WERI-Rb-1 (cell line): ENCODE measurements around the gene ASL.
"Not testable (repeated sequence)": the region's sequence is repeated elsewhere in the genome, so short reads cannot be mapped to it uniquely, and the experiment has no call there.

Experiments
- DNase-seq: peaks from one replicate; pipeline ENCODE4 v3.0.0-alpha.2; 2020
- H3K27ac ChIP-seq: fragments of 250-450 bp; sonication (Bioruptor Pico); 2 replicates; pipeline ENCODE4 v1.5.1; 2020; ENCODE audit warnings: mild to moderate bottlenecking, moderate library complexity
- H3K27me3 ChIP-seq: fragments of 250-450 bp; sonication (Bioruptor Pico); 2 replicates; pipeline ENCODE4 v1.5.1; 2021; ENCODE audit warnings: mild to moderate bottlenecking, low read depth, moderate library complexity; ENCODE audit not compliant: insufficient read depth, severe bottlenecking
- H3K36me3 ChIP-seq: fragments of 250-450 bp; sonication (Bioruptor Pico); 2 replicates; pipeline ENCODE4 v1.5.1; 2020; ENCODE audit warnings: mild to moderate bottlenecking, moderate library complexity
- H3K4me3 ChIP-seq: 2 replicates; pipeline ENCODE4 v1.5.1; 2011; ENCODE audit warnings: low read depth, mild to moderate bottlenecking, control low read depth, low read length
- H3K9me3 ChIP-seq: fragments of 250-450 bp; sonication (Bioruptor Pico); 2 replicates; pipeline ENCODE4 v1.5.1; 2021; ENCODE audit warnings: mild to moderate bottlenecking, moderate library complexity; ENCODE audit not compliant: severe bottlenecking
- TF ChIP-seq, protein P1 (sequence below): IDR thresholded peaks from 2 replicates; pipeline ENCODE4 v1.5.1; 2011; ENCODE audit warnings: low read depth, mild to moderate bottlenecking, control low read depth, inconsistent platforms, low read length

ASL gene

DNA sequence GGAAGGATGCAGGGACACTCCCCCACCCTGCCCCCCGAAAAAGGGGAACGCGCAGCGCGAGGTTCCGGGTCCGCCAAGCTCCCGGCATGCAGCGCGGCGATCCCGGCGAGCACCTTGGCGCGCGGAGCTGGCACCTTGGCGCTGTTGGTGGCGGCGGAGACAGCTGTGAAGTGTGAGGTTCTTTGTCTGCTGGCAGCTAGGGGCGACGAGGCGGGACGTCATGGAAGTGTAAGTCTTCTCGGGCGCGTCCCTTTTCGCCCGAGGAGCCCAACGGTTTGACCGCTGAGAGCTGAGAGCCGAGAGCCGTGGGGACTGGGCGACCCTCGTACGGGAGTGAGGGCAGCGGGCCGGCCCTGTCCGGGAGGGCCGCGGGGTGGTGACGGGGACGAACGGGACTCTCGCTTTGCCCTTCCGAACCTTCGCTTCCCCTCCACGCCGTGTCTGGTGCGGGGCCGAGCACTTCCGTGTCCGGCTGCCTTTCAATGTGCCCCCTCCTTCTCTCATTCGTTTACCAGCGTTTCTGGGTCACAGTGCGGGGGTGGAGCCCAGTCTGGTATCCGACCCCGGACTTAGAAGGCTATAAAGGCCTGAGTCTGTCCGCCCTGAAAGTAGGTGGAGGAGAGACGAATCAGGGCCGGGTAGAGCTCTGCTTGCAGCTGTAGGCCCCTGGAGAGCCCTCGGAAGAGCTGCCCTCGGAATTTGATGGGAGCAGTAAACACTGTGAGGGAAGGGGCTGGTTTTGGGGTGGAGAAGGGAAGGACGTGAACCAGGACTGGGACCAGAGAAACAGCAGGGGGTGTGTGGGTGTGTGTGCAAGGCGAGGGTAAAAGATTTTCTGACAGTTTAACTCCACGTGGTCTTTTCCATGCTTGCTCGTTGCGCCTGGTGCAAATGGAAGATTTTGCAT is 39.4 kb downstream of the ASL start, which contains the start of gene CRCP:
Gene CRCP, plus strand, starts transcription at position 105 of the 907 bp plus-strand sequence. Its CDS starts 116 bp downstream, at position 221.
- peak within 1 kb of the TSS; percentile 96 for H3K27ac ChIP-seq
- H3K27me3 ChIP-seq, result no peaks in the 10 kb centered on the region
- no peaks in the 10 kb centered on the region for H3K9me3 ChIP-seq
- peaks cover 20% of the 10 kb centered on the region for H3K36me3 ChIP-seq
- TF ChIP-seq, protein P1, sequence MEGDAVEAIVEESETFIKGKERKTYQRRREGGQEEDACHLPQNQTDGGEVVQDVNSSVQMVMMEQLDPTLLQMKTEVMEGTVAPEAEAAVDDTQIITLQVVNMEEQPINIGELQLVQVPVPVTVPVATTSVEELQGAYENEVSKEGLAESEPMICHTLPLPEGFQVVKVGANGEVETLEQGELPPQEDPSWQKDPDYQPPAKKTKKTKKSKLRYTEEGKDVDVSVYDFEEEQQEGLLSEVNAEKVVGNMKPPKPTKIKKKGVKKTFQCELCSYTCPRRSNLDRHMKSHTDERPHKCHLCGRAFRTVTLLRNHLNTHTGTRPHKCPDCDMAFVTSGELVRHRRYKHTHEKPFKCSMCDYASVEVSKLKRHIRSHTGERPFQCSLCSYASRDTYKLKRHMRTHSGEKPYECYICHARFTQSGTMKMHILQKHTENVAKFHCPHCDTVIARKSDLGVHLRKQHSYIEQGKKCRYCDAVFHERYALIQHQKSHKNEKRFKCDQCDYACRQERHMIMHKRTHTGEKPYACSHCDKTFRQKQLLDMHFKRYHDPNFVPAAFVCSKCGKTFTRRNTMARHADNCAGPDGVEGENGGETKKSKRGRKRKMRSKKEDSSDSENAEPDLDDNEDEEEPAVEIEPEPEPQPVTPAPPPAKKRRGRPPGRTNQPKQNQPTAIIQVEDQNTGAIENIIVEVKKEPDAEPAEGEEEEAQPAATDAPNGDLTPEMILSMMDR, result 0 out of 2 replicates have a peak, but pooled peaks have one; percentile 5
- DNase-seq, result peak; percentile 82
- H3K4me3 ChIP-seq, result peak within 1 kb of the TSS; percentile 87

GRCh38 chr7:66116680-66117420 is 41.2 kb downstream of the ASL start:
- not testable (repeated sequence) for H3K4me3 ChIP-seq, DNase-seq, H3K9me3 ChIP-seq, H3K27ac ChIP-seq, H3K27me3 ChIP-seq
- H3K36me3 ChIP-seq, result peaks cover 25% of the 10 kb centered on the region

- no peak for DNase-seq
- Histone ChIP-seq H3K27me3 (no peaks in the 10 kb centered on the region), H3K36me3 (peaks cover 26% of the 10 kb centered on the region), H3K9me3 (no peaks in the 10 kb centered on the region), H3K4me3 (no peak overlapping the region), H3K27ac (no peak overlapping the region)
- TF ChIP-seq, protein P1, result no peak
Measured at GRCh38 chr7:66118603-66119002, 43.0 kb downstream of the ASL start.

- H3K9me3 ChIP-seq, result no peaks in the 10 kb centered on the region
- no peak for DNase-seq
- no peak overlapping the region for H3K4me3 ChIP-seq
- TF ChIP-seq, protein P1, result no peak
- peaks cover 26% of the 10 kb centered on the region for H3K36me3 ChIP-seq
- H3K27me3 ChIP-seq, result no peaks in the 10 kb centered on the region
- H3K27ac ChIP-seq, result no peak overlapping the region
Measured at GRCh38 chr7:66119245-66119850, 43.7 kb downstream of the ASL start.

DNA sequence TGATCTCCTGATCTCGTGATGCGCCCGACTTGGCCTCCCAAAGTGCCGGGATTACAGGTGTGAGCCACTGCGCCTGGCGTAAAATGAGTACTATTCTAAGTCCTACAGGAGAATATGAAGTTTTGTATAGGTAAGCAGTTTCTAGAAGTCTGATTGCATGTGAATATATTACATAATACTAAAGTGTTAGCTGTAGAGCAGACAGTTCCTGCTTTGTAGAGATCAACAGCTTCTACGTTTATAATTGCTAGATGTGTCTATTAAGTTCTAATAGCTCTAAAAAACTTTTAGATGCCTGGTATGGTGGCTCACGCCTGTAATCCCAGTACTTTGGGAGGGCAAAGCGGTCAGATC is 47.5 kb downstream of the ASL start:
- no peak overlapping the region for H3K4me3 ChIP-seq

GRCh38 chr7:66124569-66124861 is 48.9 kb downstream of the ASL start:
- H3K27ac ChIP-seq, H3K9me3 ChIP-seq, H3K36me3 ChIP-seq, H3K4me3 ChIP-seq, DNase-seq, H3K27me3 ChIP-seq: not testable (repeated sequence)

More for the DNA sequence above, 47.5 kb downstream of the ASL start:
- peaks cover 6% of the 10 kb centered on the region for H3K36me3 ChIP-seq
- no peak overlapping the region for H3K27ac ChIP-seq
- TF ChIP-seq, protein P1, result no peak
- H3K27me3 ChIP-seq, result no peaks in the 10 kb centered on the region
- H3K9me3 ChIP-seq, result no peaks in the 10 kb centered on the region
- DNase-seq, result no peak
